ENCODE measurements around the gene CDC42BPG.
"Not testable (repeated sequence)": the region's sequence is repeated elsewhere in the genome, so short reads cannot be mapped to it uniquely, and the experiment has no call there.

Gene CDC42BPG

DNA sequence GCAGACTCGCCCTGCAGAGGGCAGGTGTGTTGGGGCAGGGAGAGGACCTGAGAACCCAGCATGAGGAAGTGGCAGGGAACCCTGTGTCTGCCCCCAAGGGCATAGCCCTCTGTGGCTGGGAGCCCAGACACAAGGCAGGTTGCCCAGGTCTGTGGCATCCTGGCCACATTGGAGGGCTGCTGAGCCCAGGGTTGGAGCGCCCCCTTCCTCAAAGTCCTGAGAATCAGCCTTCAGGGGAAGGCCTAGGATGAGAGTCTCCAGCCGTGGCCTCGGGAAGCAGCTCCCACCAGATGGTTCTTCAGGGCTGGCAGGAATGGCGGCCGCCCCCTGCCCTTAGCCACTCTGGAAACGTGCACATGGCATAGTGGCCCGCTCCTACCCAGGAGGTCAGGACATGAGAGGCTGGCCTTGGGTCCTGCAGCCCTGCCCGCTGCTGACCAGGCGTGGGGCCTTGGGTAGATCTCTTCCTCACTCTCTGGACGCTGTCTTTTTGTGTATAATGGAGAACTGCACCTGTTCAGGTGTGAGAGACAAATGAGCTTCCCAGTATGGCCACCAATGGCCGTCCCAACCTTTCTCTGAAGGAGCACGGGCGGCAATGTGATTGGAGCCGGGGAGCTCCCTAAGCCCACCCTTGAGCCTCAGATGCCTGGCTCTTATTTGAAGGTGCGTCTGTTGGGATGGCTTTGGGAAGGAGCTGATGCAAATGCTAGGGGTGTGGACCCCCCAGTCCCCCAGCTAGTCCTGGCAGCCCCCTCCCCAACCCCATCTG lies 4.6 kb upstream of the CDC42BPG start:
- DNase-seq: no peak

DNA sequence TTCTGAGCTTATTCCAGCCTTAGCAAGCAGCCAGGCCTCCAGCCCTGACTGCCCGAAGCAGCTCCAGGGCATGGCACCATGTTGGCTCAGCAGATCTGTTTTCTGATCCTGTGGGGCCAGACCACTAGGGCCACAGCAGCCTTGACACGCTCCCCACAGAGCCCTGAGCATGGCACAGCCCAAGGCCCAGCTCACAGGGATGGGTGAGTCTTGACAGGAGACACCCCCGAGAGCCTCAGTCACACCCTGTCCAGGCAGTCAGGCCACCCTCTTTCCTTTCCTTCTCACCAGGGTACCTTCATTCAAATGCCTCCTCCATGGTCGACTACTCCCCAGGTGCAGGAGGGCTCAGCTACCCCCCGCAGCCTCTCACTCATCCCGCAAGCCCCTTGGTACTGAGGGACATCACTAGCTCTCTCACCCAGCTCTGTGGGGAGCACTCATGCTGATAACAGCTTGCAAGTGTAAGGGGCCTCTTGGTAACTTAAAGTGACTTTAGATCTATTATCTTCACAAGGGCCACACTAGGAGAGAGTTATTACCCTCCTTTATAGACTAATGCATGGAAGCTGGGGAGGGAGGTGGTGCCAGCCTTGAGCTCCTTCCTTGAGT lies 3.9 kb upstream of the CDC42BPG start:
- DNase-seq: no peak

DNA sequence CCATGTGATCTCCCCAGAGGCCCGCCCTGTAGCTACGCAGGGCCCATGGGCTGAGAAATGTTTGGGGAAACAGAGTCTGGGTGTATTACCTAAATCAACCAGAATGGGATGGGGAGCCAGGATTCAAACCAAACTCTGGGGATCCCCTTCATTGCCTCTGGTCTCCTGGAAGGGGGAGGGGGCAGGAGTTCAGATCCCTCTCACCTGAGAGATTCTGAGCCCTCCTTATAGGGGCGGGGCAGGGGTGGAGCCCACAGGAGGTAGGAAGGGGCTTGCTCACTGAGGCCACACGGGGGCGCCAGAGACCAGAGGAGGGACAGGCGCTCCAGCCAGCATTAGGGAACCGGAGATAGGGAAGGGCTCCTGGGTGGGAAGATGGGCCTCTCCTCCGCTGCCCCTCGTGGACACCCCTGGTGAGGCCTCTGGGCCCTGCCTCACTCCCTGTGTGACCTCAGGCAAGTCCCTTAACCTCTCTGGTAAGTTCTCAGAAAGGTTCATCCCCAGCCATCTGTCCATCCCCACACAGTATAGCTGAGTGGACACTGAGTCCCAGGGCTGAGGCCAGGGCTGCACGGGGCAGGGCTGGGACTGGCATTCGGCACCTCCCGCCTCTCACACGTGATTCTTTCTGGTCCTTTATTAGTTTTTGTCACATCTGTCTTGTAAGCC lies 2.7 kb upstream of the CDC42BPG start:
- DNase-seq: peak; percentile 81 to 82

DNA sequence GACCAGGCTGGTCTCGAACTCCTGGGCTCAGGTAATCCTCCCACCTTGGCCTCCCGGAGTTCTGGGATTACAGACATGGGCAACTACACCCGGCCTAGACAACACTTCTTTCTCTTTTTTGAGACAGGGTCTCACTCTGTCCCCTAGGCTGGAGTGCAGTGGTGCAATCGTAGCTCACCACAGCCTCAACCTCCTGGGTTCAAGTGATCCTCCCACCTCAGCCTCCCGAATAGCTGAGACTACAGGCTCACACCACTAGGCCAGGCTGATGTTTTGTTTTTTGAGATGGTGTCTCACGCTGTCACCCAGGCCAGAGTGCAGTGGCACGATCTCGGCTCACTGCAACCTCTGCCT lies 1.3 kb upstream of the CDC42BPG start:
- DNase-seq: not testable (repeated sequence)

DNA sequence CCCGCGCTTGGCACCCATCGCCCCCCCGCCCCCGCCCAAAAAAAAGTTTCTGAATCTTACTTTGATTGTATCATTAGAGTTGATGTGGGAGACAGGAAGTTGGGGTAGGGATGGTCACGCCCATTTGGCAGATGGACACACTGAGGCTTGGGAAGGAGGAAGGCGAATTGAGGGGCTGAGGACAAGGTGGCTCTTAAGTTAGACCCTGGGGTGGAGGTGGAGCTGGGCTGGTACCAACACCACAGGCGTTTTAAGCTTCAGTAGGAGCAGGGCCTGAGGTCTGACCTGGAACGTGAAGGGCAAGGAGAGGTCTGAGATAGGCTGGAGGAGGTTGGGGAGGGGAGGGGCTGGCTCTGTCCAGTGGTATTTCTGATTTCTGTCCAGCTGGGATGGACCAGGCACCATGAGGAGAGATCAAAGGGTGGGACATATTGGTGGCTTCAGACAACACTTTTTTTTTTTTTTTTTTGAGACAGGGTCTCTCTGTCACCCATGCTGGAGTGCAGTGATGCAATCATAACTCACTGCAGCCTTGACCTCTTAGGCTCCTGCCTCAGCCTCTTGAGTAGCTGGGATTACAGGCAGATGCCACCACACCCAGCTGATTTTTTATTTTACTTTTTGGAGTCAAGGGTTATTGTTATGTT lies 799 bp upstream of the CDC42BPG start:
- DNase-seq: no peak

DNA sequence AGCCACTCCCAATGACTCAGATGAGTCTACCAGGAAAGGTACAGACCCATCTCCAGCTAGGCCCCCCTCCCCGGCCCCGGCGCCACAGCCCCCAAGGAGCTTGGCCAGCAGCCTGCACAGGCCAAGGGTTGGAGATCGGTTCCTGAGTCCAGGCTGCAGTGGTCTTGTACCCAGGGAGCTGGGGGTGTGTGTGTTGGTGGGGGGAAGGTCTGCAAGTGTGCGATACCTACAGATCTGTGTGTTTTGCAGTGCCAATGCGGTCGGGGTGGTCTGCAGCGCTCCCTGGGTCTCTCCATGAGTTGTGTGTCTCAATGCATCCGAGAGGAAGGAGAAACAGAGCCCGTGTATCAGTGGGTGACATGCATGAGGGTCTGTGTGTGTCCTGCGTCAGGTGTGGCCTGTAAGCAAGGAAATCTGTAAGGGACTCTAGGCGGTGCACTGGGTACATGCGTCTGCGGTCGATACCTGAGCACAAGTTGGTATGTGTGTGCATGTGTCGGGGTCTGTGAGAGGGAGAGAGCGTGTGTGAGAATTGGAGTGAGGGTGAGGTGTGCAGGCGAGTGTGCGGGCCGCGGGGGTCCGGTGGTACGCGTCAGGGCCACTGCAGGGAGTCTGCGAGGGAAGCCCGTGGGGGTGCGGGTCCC lies 645 bp downstream of the CDC42BPG start:
- no peak for DNase-seq

DNA sequence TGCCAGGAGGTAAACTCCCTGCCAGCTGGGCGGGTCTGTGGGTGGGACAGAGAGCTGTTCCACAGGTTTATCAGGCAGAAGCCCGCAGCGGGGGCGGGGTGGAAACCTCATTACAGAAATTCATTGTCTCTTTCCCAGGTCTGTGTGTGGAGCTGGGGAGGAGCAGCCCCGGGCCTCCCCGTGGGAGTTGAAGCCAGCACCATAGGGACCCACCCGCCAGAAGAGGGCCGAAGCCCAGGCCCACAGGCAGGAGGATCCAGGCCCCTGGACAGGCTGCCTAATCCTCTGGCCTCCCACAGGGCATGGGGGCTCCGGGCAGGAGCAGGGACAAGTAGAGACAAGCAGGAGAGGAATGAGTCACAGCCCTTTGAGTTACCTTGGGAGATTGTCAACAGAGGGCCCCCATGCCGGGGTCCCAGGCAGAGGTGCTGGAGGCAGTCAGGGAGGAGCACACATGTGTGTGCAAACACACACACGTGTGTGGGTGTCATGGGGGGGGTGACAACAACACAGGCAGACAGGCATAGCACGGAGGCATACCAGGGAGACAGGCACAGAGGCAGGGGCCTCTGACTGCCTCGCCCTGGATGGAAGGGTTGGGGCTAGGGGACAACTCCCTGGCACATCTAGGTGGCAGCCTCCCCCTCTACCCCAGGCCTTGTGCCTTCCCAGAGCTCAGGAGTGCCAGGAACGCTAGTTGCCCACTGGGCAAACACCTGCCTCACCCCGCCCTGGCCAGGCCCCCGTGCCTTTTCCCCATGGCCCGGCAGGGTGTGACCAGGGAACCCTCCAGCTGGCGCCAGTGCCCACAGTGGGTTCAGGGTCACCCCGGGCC lies 1.4 kb downstream of the CDC42BPG start:
- no peak for DNase-seq

DNA sequence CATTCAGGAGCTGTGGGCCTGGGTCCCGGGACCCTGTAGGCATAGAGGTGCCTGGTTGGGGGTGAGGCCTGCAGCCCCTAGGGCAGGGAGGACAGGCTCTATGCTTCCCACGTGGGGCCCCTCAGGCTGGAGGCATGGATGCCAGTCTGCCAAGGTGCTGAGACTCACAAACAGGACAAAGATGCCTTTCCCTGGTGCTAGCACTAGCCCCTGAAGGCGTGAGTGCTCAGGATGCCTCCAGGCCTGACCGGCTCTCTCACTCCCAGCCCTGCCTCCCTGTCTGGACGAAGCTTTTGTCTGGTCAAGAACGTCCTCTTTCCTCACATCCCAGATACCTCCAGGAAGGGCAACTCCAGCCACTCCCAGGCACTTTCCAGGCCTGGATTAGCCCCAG lies 2.1 kb downstream of the CDC42BPG start:
- DNase-seq: no peak

DNA sequence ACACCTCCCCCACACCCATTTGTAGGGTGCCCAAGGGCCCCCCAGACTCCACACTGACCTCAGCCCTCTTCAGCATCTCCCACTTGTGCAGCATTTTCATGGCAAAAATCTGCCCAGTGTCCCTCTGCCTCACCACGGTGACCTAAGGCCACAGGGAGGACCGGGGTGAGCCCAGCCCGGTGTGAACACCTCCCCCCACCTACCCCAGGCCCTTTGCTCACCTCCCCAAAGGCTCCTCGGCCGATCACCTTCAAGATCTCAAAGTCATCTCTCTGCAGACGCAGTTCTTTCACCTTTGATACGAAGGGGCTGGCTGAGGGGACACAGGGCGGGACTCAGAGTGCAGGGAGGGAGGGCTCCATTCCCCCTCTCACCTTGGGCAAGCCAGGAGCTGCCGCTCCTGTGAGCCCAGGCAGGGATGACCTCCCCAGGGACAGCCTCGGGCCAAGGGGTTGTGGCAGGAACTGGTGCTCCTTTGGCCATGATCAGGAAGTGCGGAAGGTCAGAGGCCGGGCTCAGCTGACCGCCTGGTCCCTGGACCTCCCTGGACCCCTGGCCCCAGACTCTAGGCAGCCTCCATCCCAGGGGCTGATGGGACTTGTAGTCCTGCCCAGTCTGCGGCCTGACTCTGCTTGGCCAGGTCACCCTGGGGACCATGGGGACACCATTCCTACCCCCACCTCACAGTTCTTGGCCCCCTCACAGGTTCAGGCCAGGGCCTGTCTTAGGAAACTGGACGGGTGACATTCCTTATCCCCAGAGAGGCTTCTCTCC lies 2.7 kb downstream of the CDC42BPG start:
- DNase-seq: no peak

DNA sequence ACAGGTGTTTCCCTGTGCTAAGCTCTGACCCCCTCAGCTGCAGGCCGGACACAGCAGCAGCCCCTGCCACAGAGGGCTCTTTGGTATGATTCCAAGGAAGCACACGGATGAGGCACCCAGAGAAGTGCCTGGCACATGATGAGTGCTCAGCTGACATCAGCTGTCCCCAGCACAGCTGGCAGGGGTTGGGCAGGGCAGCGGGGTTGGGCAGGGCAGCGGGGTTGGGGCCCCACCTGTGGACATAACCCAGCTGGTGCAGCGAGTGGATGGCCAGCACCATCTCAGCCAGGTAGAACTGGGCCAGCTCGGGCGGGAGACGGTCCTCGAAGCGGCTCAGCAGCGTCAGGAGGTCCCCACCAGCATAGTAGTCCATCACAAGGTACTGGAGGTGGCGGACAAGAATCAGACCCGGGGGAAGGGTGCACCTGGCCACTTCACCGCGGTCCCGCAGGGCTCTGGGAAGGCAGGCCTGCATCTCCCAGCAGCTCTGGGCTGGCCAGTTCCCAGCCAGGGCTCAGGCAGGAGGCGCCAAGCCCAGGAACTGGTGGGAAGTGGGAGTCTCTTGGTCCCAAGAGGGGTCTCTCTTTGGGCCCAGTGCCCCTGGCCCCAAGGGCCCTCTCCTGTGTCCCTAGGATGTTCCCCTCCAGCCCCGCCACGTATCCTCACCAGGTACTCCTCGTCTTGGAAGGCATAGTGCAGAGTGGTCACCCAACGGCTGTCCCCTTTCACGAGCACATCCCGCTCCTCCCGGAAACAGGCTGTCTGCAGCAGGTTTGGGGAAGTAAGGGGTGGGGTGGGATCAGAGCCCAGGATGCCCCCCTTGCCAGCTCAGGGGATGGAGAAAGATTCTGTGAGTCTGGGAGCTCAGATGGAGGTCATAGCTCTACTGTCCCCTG lies 4.3 kb downstream of the CDC42BPG start:
- no peak for DNase-seq

DNA sequence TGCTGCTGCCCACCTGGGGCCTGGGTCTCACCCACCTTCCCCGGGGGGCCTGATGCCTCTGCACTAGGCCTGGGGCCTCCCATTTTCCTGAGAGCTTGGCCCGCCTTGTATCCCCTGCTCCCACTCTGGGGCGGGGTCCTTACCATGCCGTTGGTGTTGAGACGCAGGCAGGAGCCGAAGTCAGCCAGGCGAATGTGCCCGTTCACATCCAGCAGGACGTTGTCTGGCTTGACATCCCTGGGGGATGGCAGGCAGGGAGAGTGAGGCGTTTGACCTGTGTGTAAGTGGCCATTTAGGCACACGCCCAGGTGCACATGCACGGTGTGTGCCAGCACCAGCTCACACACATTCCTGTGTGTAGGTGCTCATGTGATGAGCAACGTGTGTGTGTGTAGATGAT lies 5.1 kb downstream of the CDC42BPG start:
- no peak for DNase-seq

DNA sequence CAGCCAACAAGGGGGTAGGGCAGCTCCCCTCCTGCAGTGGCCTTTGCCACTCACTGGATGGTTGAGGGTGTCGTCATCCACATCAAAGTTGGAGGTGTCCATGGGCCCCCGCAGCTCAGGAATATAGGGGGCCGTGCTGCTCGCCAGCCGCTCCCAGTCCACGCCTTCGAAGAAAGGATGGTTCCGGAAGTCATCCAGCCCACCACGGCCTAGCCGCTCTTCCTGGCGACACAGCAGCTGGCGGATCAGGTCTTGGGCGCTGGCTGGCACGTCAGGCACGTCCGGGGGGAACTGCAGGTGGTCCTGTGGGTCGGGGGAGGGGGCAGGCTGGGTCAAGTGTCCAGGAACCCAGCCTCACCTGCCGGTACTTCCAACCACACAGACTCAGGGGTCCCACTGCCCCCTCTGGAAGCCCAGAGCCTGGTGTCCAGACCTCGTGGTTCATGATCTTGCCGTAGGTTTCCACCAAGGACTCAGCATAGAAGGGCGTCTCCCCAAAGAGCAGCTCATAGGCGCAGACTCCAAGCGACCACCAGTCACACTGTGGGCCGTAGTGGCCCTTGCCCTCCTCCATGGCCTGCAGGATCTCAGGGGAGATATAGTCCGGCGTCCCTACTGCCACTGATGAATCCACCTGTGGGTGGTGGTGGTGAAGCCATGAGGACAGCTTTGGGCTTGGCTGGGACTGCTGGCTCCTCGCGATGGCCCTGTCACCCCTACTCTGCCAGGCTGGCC lies 5.7 kb downstream of the CDC42BPG start:
- DNase-seq: no peak

DNA sequence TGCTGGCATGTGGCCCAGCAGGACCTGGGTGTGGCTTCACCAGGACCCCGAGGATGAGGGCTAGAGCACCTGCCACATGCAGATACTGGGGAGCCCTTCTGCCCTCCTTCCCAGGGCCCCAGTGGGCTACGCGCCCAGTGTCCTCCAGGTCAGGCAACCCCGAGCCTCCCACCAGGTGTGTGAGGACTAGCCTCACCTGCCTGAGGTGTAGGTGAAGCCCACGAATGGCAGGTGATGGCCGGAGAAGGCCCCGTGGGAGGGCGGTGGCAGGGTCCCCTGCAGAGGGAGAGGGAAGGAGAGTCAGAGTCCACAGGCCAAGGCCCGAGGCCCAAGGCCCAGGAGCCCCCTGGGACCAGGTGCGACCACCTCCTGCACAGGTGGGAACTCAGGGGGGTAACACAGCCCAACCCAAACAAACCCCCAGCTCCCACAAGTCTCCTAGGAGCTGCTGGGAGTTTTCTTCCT lies 6.5 kb downstream of the CDC42BPG start:
- DNase-seq: no peak

DNA sequence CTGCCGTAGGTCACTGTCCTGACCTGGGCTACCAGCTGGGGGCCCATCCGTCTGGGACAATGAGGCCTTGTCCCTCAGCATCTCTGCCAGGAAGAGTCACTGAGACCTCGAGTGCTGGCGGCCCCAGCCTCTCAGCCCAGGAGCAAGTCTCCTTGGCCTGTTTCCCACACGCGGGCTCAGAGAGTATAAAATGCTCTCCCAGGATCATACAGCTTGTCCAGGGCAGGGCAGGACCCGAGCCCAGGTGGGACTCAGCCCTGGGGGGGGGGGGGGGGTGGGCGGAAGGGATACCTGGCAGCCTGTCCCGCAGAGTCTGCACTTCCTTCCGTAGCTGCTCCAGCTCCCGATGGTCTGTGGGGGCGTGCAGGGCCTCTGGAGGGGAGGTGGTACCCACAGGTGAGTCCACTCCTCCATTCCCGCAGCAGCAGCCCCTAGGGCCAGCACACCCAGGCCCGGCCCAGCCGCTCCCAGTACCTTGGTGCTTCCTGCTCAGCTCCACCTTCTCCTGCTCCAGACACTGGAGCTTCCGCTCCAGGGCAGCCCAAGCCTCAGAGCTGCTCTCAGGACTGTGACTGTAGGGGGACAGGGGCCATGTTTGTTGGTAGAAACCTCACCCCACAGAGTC lies 7.9 kb downstream of the CDC42BPG start:
- DNase-seq: no peak

DNA sequence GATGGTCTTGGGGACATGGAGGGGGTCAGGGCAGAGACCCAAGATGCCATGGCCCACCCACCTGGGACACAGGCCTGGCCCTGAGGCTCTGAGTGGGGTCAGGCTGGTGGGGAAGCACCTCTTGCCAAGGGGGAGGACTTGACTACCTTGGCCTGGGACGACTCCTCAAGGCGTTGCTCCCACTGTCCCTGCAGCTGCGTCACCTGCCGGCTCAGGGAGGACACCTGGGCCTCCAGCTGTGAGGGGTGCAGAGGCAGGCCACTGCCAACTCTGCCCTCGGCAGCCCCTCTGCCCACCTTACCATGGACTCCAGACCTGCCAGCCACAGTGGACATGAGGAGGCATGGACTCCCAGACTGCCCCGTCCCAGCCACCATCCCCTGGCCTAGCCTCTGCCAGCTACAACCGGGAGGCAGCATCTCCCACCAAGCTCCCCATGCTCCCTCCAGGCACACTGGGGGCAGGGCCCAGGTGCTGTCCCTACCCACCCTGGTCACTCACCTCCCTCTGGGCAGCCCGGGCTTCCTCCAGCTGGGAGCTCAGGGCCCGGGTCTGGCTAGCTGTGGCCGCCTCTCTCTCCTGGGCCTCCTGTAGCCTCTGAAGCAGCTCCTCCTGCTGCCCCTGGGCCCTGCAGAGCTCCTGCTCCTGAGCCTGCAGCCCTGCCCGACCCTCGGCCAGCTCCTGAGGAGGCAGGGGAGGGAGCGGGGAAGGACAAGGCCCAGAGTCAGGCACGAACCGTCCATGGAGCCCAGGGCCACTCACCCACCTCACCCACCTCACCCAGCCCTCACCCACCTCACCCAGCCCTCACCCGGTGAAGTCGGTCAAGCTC lies 8.6 kb downstream of the CDC42BPG start:
- no peak for DNase-seq

DNA sequence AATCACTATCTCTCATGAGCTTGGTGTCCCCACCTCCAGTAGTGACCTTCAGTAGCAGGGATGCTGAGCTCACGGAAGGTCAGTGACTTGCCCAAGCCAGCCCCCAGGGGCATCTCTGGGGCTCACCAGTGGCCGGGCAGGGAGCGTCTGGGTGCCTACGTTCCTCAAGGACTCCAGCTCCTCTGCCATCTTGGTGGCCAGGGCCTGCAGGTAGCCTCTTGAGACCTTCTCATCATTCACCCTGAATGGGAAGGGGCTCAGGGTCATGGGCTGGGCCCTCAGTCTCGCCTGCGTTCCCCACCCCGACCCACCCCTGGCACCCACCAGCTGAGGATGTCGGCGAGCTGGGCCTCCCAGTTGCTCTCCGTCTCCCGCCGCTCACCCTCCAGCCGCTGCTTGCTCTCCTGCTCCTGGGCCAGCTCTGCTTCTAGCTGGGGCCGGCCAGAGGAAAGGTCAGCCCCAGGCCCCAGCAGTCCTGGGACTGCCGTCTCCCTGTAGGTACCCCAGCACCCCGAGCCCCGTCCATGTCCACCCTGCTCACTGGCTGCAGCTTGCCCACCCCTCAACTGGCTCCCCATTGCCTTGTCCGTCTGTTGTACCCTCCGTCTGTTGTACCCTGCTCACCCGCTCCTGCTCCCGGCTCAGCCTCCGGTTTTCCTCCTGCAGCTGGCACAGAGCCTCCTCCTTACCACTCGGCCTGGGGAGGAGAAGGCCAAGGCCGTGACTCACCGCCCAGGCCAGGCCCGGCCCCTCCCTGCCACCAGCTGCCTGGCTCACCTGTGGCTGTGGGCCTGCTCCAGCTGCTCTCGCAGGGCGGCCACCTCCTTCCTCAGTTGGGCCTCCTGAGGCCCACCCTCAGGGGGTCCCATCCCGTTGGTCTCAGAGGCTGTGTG lies 9.5 kb downstream of the CDC42BPG start:
- DNase-seq: no peak

All from hippocampal formation (tissue), 2 donors.